ENCODE measurements around the gene GPS2.
"Not testable (repeated sequence)": the region's sequence is repeated elsewhere in the genome, so short reads cannot be mapped to it uniquely, and the experiment has no call there.

GPS2 gene, protein sequence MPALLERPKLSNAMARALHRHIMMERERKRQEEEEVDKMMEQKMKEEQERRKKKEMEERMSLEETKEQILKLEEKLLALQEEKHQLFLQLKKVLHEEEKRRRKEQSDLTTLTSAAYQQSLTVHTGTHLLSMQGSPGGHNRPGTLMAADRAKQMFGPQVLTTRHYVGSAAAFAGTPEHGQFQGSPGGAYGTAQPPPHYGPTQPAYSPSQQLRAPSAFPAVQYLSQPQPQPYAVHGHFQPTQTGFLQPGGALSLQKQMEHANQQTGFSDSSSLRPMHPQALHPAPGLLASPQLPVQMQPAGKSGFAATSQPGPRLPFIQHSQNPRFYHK

DNA sequence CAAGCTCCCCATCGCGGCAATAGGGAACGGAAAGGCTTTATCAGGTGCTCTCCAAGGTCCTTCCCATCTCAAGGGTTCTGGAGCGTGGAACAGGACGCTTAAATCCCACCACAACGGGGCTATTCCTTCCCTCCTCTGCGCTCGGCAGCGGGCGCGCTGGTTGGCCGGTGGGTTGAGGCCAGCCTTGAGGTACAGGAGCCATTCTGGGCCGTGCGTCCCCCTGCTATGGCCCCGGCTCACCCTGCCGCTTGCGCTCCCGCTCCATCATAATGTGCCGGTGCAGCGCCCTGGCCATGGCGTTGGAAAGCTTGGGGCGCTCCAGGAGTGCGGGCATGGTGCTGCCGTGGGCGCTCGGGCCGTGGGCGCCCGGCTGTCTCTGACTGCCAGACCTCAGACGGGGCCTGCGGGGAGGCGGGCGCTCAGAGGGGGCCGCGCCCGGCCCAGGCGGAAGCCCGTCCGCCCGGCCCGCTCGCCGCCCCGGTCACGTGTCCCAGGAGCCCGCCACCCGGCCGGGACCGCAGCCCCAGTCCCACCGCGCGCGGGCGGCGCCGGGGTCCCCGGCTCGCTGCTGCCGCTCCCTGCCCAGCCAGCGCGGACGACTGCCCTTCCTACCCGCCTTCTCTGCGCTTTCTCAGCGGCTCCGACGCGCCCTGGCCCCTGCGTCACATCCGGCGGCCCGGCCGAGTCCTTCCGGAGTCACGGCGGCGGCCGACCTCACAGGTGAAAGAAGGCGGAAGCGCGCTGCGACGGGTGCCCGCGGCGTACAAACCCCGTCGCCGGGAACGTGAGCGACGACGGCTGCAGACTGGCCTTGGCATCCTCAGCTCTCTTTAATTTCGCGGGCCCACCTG lies at the start of gene GPS2:
Gene GPS2 (minus strand): TSS at position 642 of the 851 bp plus-strand sequence. CDS start 308 bp downstream, at position 334.
- DNase-seq: peak; percentile 67

DNA sequence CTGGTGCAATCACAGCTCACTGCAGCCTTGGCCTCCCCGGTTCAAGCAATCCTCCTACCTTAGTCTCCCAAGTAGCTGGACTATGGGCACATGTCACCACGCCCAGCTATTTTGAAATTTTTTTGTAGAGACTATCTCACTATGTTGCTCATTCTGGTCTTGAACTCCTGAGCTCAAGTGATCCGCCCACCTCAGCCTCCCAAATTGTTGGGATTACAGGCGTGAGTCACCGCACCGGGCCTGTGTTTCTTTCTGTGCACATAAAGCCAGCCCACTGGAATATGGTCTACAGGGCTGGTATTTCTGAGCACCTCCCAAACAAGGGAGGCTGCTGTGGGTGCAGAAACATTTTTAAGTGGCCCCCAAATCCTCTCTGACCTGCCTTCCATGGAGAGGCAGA lies 48.2 kb upstream of the GPS2 start:
- peak; percentile 28 for DNase-seq

DNA sequence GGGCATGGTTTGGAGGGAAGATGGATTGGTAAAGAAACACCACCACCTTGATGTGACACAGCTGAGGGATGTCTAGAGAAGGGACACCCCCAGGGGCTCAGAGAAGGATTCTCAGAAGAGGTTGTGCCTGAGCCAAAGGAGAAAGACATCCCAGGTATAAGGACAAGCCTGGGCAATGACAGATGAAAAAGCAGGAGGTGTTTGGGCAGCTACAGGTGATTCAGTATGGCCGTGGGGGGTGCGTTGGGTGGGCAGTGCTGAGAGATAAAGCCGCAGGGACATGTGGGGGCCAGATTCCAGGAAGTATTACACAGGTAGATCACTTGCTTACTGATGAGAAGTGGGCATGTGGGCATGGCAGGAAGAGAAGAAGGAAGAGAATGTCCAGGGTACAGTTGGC lies 46.7 kb upstream of the GPS2 start:
- DNase-seq: no peak

DNA sequence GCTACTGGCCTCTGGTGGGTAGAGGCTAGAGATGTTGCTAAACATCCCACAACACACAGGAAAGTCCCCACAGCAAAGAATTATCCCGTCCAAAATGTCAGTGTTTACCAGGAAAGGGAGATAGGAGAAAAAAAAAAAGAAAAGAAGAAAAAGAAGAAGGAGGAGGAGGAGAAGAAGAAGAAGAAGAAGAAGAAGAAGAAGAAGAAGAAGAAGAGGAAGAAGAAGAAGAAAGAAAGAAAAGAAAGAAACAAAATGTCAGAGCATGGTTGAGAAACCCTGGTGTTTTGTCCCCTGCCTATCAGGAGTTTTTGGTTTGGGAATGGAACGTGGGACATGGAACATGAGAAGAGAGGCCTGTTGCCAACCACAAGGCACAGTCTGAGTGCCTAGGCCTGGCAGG lies 42.2 kb upstream of the GPS2 start:
- no peak for DNase-seq

DNA sequence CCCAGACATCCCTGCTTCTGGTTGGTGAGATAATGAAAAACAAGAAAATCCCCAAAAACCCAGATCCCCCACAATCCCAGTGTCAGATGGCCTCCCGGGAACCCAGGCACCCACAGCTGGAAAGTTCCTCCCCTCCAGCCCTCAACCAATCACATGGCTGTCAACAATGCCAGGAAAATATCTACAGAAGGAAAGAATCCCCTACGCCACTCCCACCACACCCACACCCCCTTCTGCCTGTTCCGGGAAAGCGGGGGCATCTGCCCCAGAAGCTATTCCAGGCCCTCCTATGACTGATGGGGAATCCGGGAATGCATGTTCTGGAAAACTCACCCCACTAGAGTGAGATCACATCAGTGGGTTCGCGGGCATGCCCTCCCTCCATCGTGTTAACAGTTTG lies 41.6 kb upstream of the GPS2 start:
- DNase-seq: no peak

DNA sequence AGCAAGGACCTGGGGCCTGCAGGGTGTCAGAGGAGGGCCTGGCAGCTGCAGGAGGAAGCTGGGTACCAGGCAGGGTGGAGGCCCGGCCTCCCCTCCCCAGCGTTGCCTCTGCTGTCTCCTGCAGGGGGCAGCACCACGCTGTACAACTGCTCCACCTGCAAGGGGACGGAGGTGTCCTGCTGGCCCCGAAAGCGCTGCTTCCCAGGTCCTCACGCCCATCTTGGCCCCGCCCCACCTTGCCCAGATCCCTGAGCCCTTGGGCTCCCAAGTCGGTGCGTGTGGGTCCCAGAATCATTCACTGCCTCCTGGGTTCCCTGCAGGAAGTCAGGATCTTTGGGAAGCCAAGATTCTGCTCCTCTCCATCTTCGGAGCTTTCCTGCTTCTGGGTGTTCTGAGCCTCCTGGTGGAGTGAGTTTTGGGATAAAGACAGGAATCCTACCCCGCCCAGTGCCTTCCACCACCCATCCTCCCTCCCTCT lies 41.0 kb upstream of the GPS2 start:
- DNase-seq: peak; percentile 41

DNA sequence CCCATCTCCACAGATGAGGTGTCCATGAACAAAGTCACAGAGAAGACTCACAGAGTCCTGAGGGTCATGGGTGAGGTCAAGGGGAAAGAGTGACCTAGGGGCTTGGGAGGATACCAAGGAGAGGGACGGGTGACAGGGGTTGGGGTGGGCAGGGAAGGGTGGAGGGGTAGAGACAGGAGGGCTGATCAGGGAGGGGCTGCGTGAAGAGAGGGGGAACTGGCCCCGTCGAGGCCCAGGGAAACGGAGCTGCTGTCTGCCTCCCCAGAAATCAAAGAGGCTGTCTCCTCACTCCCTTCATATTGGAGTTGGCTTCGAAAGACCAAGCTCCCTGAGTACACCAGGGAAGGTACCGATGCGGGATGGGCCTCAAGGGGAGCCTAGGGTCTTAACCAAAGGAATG lies 40.4 kb upstream of the GPS2 start:
- no peak for DNase-seq

DNA sequence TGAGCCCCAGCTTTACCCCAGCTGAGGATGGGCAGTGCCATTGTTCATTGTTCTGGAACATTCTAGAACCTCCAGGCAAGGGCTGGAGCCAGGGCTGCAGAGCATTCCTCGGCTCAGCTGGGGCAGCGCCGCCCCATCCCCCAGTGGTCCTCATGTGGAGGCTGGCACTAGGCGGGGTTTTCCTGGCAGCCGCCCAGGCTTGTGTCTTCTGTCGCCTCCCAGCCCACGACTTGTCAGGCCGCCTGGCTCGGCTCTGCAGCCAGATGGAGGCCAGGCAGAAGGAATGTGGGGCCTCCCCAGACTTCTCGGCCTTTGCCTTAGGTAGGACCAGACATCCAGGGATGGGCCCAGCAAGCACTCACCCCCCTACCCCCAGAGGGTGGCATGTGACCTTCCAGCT lies 39.9 kb upstream of the GPS2 start, which contains the start of gene TMEM95:
Gene TMEM95 (plus strand): TSS at position 104 of the 400 bp plus-strand sequence. CDS start 49 bp downstream, at position 153.
- no peak for DNase-seq

DNA sequence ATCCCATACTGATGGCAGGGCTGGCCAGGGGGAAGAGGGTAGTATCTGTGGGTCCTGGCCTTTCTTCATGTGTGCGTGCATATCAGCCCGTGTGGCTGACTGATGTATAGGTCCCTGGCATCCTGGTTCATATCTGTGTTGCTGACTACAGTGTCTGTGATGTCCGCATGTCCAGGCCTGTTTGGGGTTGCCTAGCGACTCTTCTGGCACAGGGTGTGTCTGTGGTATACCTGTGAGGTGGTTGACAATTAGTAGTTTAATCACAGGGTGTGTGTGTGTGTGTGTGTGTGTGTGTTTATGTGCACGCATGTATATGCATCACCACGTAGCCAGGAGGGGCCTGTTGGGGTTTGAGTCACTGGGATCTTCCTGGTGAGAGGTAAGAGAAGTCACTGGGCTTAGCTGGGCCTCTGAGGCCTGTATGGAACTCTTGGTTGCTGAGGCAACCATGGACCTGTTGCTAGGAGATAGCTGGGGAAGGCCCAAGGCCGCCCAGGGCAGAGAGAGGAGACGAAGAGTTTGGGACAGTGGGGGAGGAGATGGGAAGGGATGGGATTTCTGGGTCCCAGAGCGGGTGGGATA lies 39.2 kb upstream of the GPS2 start:
- peak; percentile 32 for DNase-seq

DNA sequence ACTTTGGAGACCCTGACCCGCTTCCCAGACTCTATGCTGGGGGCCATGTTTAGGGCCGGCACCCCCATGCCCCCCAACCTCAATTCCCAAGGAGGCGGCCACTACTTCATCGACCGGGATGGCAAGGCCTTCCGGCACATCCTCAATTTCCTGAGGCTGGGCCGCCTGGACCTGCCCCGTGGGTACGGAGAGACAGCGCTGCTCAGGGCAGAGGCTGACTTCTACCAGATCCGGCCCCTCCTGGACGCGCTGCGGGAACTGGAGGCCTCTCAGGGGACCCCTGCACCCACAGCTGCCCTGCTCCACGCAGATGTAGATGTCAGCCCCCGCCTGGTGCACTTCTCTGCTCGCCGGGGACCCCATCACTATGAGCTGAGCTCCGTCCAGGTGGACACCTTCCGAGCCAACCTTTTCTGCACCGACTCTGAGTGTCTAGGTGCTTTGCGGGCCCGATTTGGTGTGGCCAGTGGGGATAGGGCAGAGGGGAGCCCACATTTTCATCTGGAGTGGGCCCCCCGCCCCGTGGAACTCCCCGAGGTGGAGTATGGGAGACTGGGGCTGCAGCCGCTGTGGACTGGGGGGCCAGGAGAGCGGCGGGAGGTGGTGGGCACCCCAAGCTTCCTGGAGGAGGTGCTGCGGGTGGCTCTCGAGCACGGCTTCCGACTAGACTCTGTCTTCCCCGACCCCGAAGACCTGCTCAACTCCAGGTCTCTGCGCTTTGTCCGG lies 37.9 kb upstream of the GPS2 start:
- DNase-seq: no peak

DNA sequence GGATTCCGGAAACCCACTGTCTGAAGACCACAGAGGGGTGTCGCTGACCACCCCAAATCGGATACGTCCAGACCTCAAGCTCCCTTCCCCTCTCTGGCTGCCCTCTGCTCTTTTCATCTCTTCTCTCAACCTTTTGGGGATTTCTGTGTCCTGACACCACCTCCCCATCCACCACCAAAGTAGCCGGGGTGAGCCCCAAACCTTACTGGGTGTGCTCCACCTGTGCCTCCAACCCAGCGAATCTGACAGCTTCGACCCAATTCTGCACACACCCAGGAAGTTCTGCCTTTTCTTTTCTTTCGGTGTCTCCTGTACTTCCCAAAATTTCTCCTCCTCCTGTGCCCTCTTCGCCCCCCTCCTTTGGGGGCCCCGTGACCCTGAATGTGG lies 37.3 kb upstream of the GPS2 start:
- DNase-seq: no peak

DNA sequence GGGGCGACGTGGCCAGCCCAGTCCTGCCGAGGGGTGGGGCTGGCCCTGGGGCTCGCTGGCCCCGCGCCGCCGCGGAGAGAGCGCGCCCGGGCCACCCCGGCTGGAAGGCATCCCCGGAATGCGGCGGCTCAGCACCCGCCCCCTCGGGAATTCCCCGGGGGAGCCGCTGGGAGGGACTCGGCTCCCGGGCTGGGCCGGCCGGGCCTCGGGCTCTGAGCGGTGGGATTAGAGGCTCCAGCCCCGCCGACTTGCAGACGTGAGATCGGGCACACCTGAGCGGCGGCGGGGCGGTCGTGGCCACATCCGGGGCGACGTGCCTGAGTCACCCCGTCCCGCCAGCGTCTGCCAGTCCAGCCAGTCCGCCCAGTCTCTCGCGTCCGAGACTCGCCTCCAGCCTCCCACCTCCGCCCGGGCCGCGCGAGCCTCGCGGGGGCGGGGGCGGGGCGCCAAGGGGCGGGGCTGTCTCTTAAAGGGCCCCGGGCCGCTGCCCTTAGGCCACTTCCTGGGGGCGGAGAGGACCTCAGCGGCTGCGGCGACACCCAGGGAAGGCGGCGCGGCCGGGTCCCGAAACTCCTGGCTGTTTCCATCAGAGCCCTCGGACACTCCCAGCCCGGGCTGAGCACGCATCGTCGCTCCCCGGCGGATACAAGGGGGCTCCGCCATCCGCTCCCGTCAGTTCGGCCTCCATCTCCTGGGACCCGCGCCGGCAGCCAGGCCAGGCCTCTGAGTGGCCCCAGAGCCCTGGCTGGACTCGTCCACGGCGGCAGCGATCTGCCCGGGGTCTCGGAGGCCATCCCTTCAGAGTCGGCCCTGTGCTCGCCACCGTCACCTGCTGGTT lies 36.7 kb upstream of the GPS2 start, which contains the start of gene KCTD11:
Gene KCTD11 (plus strand): TSS at position 498 of the 838 bp plus-strand sequence.
- DNase-seq: peak; percentile 88

DNA sequence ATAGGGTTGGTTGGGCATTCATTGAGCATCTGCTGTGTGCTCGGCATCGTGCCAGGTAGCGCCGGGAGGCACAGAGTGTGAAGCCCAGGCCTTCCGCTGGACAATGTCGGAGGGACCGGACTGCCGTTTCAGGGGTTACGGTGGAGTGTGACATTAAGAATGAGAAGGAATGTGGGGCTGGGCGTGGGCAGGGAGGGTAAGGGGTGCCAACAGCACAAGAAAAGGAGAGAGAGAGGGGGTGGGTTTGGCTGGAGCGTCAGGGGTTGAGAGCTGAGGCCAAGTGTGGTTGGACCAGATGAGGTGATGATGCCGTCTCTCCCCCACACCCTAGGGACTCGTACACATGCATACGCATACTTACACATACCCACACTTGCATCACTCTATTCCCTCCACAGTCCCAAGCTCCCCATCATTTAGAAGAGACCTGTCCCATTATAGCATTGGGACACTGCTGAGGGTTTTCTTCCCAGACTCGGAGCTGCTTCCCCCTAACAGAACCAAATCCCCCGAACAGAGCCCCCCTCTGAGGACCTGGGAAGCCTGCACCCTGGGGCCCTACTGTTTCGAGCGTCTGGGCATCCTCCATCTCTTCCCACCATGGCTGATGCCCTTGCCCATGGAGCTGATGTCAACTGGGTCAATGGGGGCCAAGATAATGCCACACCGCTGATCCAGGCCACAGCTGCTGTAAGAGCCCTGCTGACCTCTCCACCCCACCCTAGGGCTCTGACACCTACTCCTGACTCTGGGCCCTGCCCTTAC lies 33.5 kb upstream of the GPS2 start:
- DNase-seq: no peak

DNA sequence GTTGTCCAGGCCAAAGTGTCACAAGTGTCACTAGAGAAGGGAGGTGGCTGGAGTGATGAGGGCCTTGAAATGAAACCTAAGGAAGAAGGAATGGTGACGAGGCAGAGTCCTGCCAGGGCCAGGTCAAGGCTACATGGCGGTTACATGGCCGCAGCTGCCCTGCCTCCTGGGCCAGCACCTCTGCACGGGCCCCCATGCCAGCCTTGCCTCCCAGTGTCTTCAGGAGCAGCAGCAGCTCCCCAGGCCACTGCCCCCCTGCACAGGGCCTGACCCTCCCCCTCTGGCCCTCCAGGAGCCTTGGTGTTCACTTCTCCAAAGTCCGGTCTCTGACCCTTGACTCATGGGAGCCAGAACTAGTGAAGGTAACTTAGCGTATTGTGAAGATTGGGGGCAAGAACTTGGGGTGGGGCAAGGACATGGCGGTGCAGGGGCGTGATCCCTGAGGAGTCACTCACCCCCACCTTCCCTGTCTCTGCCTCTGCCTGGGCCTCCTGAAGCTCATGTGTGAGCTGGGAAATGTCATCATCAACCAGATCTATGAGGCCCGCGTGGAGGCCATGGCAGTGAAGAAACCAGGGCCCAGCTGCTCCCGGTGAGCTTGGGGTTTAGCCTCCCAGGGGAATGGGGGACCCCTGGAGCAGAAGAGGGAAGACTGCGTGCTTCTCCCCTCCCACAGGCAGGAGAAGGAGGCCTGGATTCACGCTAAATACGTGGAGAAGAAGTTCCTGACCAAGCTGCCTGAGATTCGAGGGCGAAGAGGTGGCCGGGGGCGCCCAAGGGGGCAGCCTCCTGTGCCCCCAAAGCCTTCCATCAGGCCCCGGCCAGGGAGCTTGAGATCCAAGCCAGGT lies 32.7 kb upstream of the GPS2 start:
- DNase-seq: no peak

DNA sequence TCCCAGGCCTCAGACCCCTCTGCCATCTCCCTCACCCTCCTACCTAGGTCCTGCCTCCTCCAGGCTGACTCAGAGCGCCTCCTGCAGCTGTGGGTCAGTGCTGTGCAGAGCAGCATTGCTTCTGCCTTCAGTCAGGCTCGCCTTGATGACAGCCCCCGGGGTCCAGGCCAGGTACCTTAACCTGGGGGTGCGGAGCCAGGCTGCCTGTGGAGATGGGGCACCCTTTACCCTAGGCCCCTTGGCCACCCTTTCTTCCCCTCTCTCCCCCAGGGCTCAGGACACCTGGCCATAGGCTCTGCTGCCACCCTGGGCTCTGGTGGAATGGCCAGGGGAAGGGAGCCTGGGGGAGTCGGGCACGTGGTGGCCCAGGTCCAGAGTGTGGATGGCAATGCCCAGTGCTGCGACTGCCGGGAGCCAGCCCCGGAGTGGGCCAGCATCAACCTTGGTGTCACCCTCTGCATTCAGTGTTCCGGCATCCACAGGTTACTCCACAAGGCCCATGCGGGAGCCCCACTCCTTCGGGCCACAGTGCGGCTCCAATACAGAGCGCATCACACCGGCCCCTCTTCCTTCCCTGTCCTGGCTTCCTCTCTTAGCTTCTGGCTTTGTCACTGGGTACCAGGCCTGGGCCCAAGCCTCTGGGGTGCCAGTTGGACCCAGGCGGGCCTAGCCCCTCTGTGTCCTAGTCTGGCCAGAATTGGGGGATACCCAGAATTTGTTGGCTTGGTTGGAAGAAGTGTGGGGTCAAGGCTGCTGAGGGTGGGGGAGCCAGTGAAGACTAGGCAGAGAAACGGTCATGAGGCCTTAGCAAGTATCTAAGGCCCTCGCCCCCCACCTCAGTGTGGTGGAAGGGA lies 31.8 kb upstream of the GPS2 start:
- no peak for DNase-seq

DNA sequence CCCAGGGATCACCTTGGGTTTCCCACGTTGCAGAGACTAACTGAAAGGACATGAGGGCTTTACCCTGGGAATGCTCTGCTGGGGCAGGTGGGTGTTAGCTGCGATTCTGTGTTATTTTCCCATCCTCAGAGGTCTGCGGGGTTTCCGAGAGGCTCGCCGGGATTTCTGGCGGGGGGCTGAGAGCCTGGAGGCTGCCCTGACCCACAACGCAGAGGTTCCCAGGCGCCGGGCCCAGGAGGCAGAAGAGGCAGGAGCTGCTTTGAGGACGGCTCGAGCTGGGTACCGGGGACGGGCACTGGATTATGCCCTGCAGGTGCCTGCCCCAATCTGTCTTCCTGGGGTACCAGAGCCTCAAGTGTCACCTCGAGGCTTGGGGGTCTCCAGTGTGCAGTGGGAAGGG lies 28.1 kb upstream of the GPS2 start:
- no peak for DNase-seq

DNA sequence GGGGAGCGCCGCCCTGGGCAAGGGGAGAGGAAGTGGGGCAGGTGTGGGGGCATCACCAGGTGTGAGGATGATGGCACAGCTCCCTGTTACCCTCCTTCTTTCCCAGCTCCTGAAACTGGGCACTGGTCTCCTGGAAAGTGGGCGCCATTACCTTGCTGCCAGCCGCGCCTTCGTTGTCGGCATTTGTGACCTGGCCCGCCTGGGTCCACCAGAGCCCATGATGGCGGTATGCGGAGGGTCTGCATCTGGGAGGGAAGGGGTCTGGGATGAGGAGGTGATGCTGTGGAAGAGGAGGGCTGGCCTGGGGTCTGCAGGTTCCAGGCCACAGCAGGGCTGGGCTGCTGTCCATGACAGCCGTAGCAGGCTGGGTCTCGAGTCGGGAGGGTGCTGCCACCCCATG lies 26.7 kb upstream of the GPS2 start:
- DNase-seq: no peak

DNA sequence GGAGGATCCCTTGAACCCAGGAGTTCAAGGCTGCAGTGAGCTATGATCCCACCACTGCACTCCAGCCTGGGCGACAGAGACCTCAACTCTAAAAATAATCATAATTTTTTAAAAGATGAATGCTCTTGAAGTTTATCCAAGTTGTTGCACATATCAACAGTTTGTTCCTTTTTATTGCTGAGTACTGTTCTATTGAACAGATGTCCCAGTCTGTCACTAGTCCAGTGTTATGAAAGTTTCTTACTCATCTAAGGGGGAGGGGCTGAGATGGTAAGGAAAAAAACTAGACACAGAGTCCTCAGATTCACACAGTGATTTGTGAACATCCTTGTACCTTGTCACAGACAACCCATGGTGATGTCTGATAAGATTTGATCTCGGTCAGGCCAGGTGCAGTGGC lies 25.0 kb upstream of the GPS2 start:
- peak; percentile 36 for DNase-seq

DNA sequence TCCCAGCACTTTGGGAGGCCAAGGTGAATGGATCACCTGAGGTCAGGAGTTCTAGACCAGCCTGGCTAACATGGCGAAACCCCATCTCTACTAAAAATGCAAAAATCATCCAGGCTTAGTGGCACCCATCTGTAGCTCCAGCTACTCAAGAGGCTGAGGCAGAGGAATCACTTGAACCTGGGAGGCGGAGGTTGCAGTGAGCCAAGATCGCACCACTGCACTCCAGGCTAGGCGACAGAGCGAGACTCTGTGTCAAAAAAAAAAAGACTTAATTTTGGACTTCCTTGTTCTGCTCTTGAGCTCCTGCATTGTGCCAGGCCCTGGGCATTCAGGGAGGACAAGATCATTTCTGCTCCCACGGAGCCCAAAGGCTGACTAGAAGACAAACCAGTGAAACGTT lies 22.4 kb upstream of the GPS2 start:
- DNase-seq: not testable (repeated sequence)
